Inferior parietal cortex (tissue), 1 donor: ENCODE measurements around the gene ADAMTS12.

Source experiments
- DNase-seq: peaks from one replicate; pipeline ENCODE4 v3.0.0-alpha.2; 2016; ENCODE audit errors: extremely low spot score

Gene ADAMTS12

GRCh38 chr5:33657804-33658440 is 233.9 kb downstream of the ADAMTS12 start:
- no peak for DNase-seq

- DNase-seq: no peak
Measured at GRCh38 chr5:33657176-33657575, 234.6 kb downstream of the ADAMTS12 start.

- DNase-seq: no peak
Measured at GRCh38 chr5:33650911-33651310, 240.9 kb downstream of the ADAMTS12 start.

GRCh38 chr5:33649549-33650482 is 242.0 kb downstream of the ADAMTS12 start:
- DNase-seq: no peak

GRCh38 chr5:33641744-33642505 is 249.9 kb downstream of the ADAMTS12 start:
- no peak for DNase-seq

GRCh38 chr5:33639474-33639873 is 252.3 kb downstream of the ADAMTS12 start:
- DNase-seq: no peak

- DNase-seq: no peak
Measured at GRCh38 chr5:33637011-33637410, 254.8 kb downstream of the ADAMTS12 start.

GRCh38 chr5:33635582-33635981 is 256.2 kb downstream of the ADAMTS12 start:
- DNase-seq: no peak

- no peak for DNase-seq
Measured at GRCh38 chr5:33633699-33634098, 258.1 kb downstream of the ADAMTS12 start.

GRCh38 chr5:33631786-33632185 is 260.0 kb downstream of the ADAMTS12 start:
- DNase-seq: no peak

- DNase-seq: no peak
Measured at GRCh38 chr5:33631139-33631538, 260.7 kb downstream of the ADAMTS12 start.

- DNase-seq: no peak
Measured at GRCh38 chr5:33629999-33630398, 261.8 kb downstream of the ADAMTS12 start.

- no peak for DNase-seq
Measured at GRCh38 chr5:33628796-33629195, 263.0 kb downstream of the ADAMTS12 start.

- no peak for DNase-seq
Measured at GRCh38 chr5:33621514-33621913, 270.3 kb downstream of the ADAMTS12 start.

GRCh38 chr5:33614039-33614438 is 277.8 kb downstream of the ADAMTS12 start:
- DNase-seq: no peak

GRCh38 chr5:33612386-33612785 is 279.4 kb downstream of the ADAMTS12 start:
- DNase-seq: no peak

- peak; percentile 42 for DNase-seq
Measured at GRCh38 chr5:33611877-33612276, 279.9 kb downstream of the ADAMTS12 start.

GRCh38 chr5:33608344-33609041 is 283.3 kb downstream of the ADAMTS12 start:
- DNase-seq: no peak

- no peak for DNase-seq
Measured at GRCh38 chr5:33604503-33604902, 287.3 kb downstream of the ADAMTS12 start.

- no peak for DNase-seq
Measured at GRCh38 chr5:33601881-33602280, 289.9 kb downstream of the ADAMTS12 start.

GRCh38 chr5:33595303-33595702 is 296.5 kb downstream of the ADAMTS12 start:
- no peak for DNase-seq

GRCh38 chr5:33594006-33594405 is 297.8 kb downstream of the ADAMTS12 start:
- DNase-seq: no peak
